H9 (cell line): ENCODE data around the gene ARHGEF12. TPM values are rescaled to one million over a fixed set of nuclear protein-coding genes. Genes with fewer than 3 reads are reported as not detected.

Experiments
- DNase-seq: peaks from one replicate; pipeline ENCODE4 v3.0.0-alpha.2; 2017
- H2AFZ ChIP-seq: one replicate; pipeline ENCODE4 v1.6.1; 2013; ENCODE audit warnings: mild to moderate bottlenecking, low read length, control low read depth, moderate library complexity
- H2AK5ac ChIP-seq: 2 replicates; pipeline ENCODE4 v1.6.1; 2013; ENCODE audit warnings: low read length, control low read depth, mixed read lengths; ENCODE audit not compliant: insufficient read length
- H2BK120ac ChIP-seq: one replicate; pipeline ENCODE4 v1.6.1; 2013; ENCODE audit warnings: low read depth, mild to moderate bottlenecking, low read length, control low read depth, inconsistent platforms; ENCODE audit not compliant: poor library complexity, severe bottlenecking
- H2BK12ac ChIP-seq: 2 replicates; pipeline ENCODE4 v1.6.1; 2013; ENCODE audit warnings: low read length, control low read depth, mixed read lengths, low read depth; ENCODE audit not compliant: insufficient read length
- H2BK15ac ChIP-seq: 2 replicates; pipeline ENCODE4 v1.6.1; 2013; ENCODE audit warnings: low read depth, low read length, control low read depth
- H2BK20ac ChIP-seq: one replicate; pipeline ENCODE4 v1.6.1; 2013; ENCODE audit warnings: low read depth, mild to moderate bottlenecking, low read length, control low read depth, inconsistent platforms; ENCODE audit not compliant: poor library complexity, severe bottlenecking
- H2BK5ac ChIP-seq: 2 replicates; pipeline ENCODE4 v1.6.1; 2013; ENCODE audit warnings: low read length, control low read depth, mixed read lengths; ENCODE audit not compliant: insufficient read length
- H3K14ac ChIP-seq: 2 replicates; pipeline ENCODE4 v1.6.1; 2013; ENCODE audit warnings: low read length, control low read depth; ENCODE audit not compliant: insufficient read depth
- H3K18ac ChIP-seq: 2 replicates; pipeline ENCODE4 v1.6.1; 2013; ENCODE audit warnings: low read depth, mild to moderate bottlenecking, mixed read lengths, low read length, control low read depth; ENCODE audit not compliant: insufficient read length
- H3K23ac ChIP-seq: 2 replicates; pipeline ENCODE4 v1.6.1; 2013; ENCODE audit warnings: low read length, control low read depth, mixed read lengths, low read depth; ENCODE audit not compliant: insufficient read length
- H3K23me2 ChIP-seq: 2 replicates; pipeline ENCODE4 v1.6.1; 2013; ENCODE audit warnings: low read depth, mild to moderate bottlenecking, mixed read lengths, low read length, control low read depth; ENCODE audit not compliant: insufficient read length, poor library complexity, severe bottlenecking
- H3K27ac ChIP-seq: 2 replicates; pipeline ENCODE4 v1.5.1; 2013; ENCODE audit warnings: low read length, control low read depth, mixed read lengths, low read depth; ENCODE audit not compliant: insufficient read length
- H3K27me3 ChIP-seq: 2 replicates; pipeline ENCODE4 v1.6.1; 2013; ENCODE audit warnings: low read length, control low read depth, inconsistent platforms; ENCODE audit not compliant: insufficient read depth
- H3K4ac ChIP-seq: 2 replicates; pipeline ENCODE4 v1.6.1; 2013; ENCODE audit warnings: low read depth, mild to moderate bottlenecking, control low read depth, inconsistent platforms, low read length, moderate library complexity
- H3K4me1 ChIP-seq: 2 replicates; pipeline ENCODE4 v1.6.1; 2013; ENCODE audit warnings: low read length, control low read depth, inconsistent platforms; ENCODE audit not compliant: insufficient read depth
- H3K4me2 ChIP-seq: 2 replicates; pipeline ENCODE4 v1.6.1; 2013; ENCODE audit warnings: low read length, control low read depth, mixed read lengths; ENCODE audit not compliant: insufficient read length, insufficient read depth
- H3K56ac ChIP-seq: 2 replicates; pipeline ENCODE4 v1.6.1; 2013; ENCODE audit warnings: low read depth, mild to moderate bottlenecking, mixed read lengths, low read length, control low read depth; ENCODE audit not compliant: insufficient read length
- H3K79me1 ChIP-seq: 2 replicates; pipeline ENCODE4 v1.6.1; 2013; ENCODE audit warnings: low read depth, mild to moderate bottlenecking, moderate library complexity, low read length, control low read depth, inconsistent platforms; ENCODE audit not compliant: insufficient read depth, poor library complexity, severe bottlenecking
- H3K79me2 ChIP-seq: 2 replicates; pipeline ENCODE4 v1.6.1; 2013; ENCODE audit warnings: low read length, control low read depth, inconsistent platforms; ENCODE audit not compliant: insufficient read depth
- H3K9ac ChIP-seq: 2 replicates; pipeline ENCODE4 v1.6.1; 2013; ENCODE audit warnings: low read length, control low read depth, mixed read lengths; ENCODE audit not compliant: insufficient read length; ENCODE audit errors: extremely low read depth
- H3K9me3 ChIP-seq: one replicate; pipeline ENCODE4 v1.6.1; 2013; ENCODE audit warnings: low read depth, low read length, inconsistent platforms; ENCODE audit not compliant: control insufficient read depth
- H3T11ph ChIP-seq: one replicate; pipeline ENCODE4 v1.6.1; 2013; ENCODE audit warnings: mild to moderate bottlenecking, low read length, control low read depth, inconsistent platforms
- H4K20me1 ChIP-seq: one replicate; pipeline ENCODE4 v1.6.1; 2013; ENCODE audit not compliant: control insufficient read depth, insufficient read length, insufficient read depth
- H4K5ac ChIP-seq: 2 replicates; pipeline ENCODE4 v1.6.1; 2013; ENCODE audit warnings: low read depth, mild to moderate bottlenecking, mixed read lengths, low read length, control low read depth; ENCODE audit not compliant: insufficient read length
- H4K8ac ChIP-seq: replicated peaks from 2 replicates; pipeline ENCODE4 v1.6.1; 2013; ENCODE audit warnings: low read length, control low read depth, mixed read lengths, low read depth; ENCODE audit not compliant: insufficient read length
- H4K91ac ChIP-seq: 2 replicates; pipeline ENCODE4 v1.6.1; 2013; ENCODE audit warnings: low read depth, mild to moderate bottlenecking, moderate library complexity, mixed read lengths, low read length, control low read depth; ENCODE audit not compliant: insufficient read length
- H3K27ac Mint-ChIP-seq, 3 experiments: 2 replicates in 2 of 3; 3 replicates in 1 of 3; pipeline ENCODE4 v1.8.0; 2020 to 2021; ENCODE audit warnings: mixed read lengths in 3 of 3, mild to moderate bottlenecking in 1 of 3, moderate library complexity in 1 of 3
- H3K27me3 Mint-ChIP-seq: 2 replicates; pipeline ENCODE4 v1.8.0; 2021; ENCODE audit warnings: low read depth, mild to moderate bottlenecking, moderate library complexity, mixed read lengths
- H3K36me3 Mint-ChIP-seq, 3 experiments: 2 replicates in 2 of 3; 3 replicates in 1 of 3; pipeline ENCODE4 v1.8.0; 2020 to 2021; ENCODE audit warnings: low read depth in 3 of 3, mixed read lengths in 3 of 3; ENCODE audit not compliant: insufficient read depth in 1 of 3
- H3K4me1 Mint-ChIP-seq, 2 experiments: 2 replicates each; pipeline ENCODE4 v1.8.0; 2020; ENCODE audit warnings: mixed read lengths in 2 of 2
- H3K4me3 Mint-ChIP-seq, 2 experiments: 2 replicates in 1 of 2; 3 replicates in 1 of 2; pipeline ENCODE4 v1.8.0; 2020 to 2021; ENCODE audit warnings: mild to moderate bottlenecking in 2 of 2, mixed read lengths in 2 of 2, moderate library complexity in 1 of 2
- H3K9me3 Mint-ChIP-seq, 2 experiments: 2 replicates in 1 of 2; 3 replicates in 1 of 2; pipeline ENCODE4 v1.8.0; 2020; ENCODE audit warnings: mild to moderate bottlenecking in 2 of 2, mixed read lengths in 2 of 2, moderate library complexity in 1 of 2
- WGBS: extraction: QIAGEN DNeasy Blood & Tissue Kit; methylation state at CpG from one replicate; pipeline ENCODE4 v1.1.7; 2013; ENCODE audit warnings: missing lambda C conversion rate, low lambda C conversion rate, mixed read lengths; ENCODE audit not compliant: insufficient read length; ENCODE audit errors: extremely low coverage; 5-methylcytosine and 5-hydroxymethylcytosine counted together
- total RNA-seq: library from RNA; stranded (reverse); gene quantifications from 2 replicates; pipeline ENCODE4 v1.2.1, GENCODE V29; 2021
- TF ChIP-seq, protein P1 (sequence below): fragments of 200-600 bp; sonication (generic); conservative IDR thresholded peaks from 3 replicates; pipeline ENCODE4 v1.8.0; 2021; ENCODE audit warnings: antibody characterized with exemption, mild to moderate bottlenecking

The ARHGEF12 gene
- total RNA-seq, 1 experiment from 2014 or later = 27.0 TPM

GRCh38 chr11:120340529-120340928, 4.3 kb downstream of the ARHGEF12 start:
- H2AK5ac ChIP-seq = no peak overlapping the region
- no peaks in the 10 kb centered on the region for H3K27me3 Mint-ChIP-seq
- no peaks in the 10 kb centered on the region for H3K9me3 ChIP-seq
- peaks cover 14% of the 10 kb centered on the region for H3K23me2 ChIP-seq
- DNase-seq = no peak
- no peak overlapping the region for H2BK20ac ChIP-seq
- H3K36me3 Mint-ChIP-seq = no peaks in the 10 kb centered on the region
- H2BK12ac ChIP-seq = no peak overlapping the region
- no peak overlapping the region for H3K27ac ChIP-seq
- H4K91ac ChIP-seq = no peak overlapping the region
- no peak overlapping the region for H3K23ac ChIP-seq
- no peak overlapping the region for H3T11ph ChIP-seq
- H3K18ac ChIP-seq = no peak overlapping the region
- no peak overlapping the region for H3K27ac Mint-ChIP-seq
- H3K14ac ChIP-seq = no peak overlapping the region
- no peaks in the 10 kb centered on the region for H4K20me1 ChIP-seq
- no peak overlapping the region for H3K4ac ChIP-seq
- H2BK5ac ChIP-seq = no peak overlapping the region
- H3K56ac ChIP-seq = no peak overlapping the region
- TF ChIP-seq, protein P1, sequence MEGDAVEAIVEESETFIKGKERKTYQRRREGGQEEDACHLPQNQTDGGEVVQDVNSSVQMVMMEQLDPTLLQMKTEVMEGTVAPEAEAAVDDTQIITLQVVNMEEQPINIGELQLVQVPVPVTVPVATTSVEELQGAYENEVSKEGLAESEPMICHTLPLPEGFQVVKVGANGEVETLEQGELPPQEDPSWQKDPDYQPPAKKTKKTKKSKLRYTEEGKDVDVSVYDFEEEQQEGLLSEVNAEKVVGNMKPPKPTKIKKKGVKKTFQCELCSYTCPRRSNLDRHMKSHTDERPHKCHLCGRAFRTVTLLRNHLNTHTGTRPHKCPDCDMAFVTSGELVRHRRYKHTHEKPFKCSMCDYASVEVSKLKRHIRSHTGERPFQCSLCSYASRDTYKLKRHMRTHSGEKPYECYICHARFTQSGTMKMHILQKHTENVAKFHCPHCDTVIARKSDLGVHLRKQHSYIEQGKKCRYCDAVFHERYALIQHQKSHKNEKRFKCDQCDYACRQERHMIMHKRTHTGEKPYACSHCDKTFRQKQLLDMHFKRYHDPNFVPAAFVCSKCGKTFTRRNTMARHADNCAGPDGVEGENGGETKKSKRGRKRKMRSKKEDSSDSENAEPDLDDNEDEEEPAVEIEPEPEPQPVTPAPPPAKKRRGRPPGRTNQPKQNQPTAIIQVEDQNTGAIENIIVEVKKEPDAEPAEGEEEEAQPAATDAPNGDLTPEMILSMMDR = no peak
- peaks cover 33 to 41% of the 10 kb centered on the region in 2 experiments for H3K4me1 Mint-ChIP-seq
- H3K4me1 ChIP-seq = peaks cover 6% of the 10 kb centered on the region; the same call in 1 of the 2 replicates
- no peak overlapping the region for H2BK15ac ChIP-seq
- H4K5ac ChIP-seq = no peak overlapping the region
- H3K79me2 ChIP-seq = peaks cover 10% of the 10 kb centered on the region
- H2BK120ac ChIP-seq = no peak overlapping the region
- H3K9ac ChIP-seq = no peak overlapping the region
- H2AFZ ChIP-seq = no peak overlapping the region
- no peaks in the 10 kb centered on the region for H3K27me3 ChIP-seq
- H4K8ac ChIP-seq = no peak overlapping the region
- no CpG with 5 or more reads among the region's 2 CpGs for WGBS
- H3K4me3 Mint-ChIP-seq = no peak overlapping the region
- no peak overlapping the region for H3K4me2 ChIP-seq
- H3K79me1 ChIP-seq = peaks cover 3% of the 10 kb centered on the region
- no peaks in the 10 kb centered on the region for H3K9me3 Mint-ChIP-seq
